ENCODE results near the gene IL1RN. TPM values are rescaled to one million over a fixed set of nuclear protein-coding genes. Genes with fewer than 3 reads are reported as not detected.

IL1RN gene
- total and polyA plus RNA-seq, 2 of the 8 experiments (the other 6 are each of a cell fraction or from before 2014, with no cell fraction given): not detected

GRCh38 chr2:113117541-113118262, 9.7 kb upstream of the IL1RN start:
- H2BK20ac ChIP-seq (ENCODE audit: low read length): no peak overlapping the region
- no peak overlapping the region for H3K4ac ChIP-seq (replicated peaks; ENCODE audit: insufficient read length, low read depth, low read length)
- no peaks in the 10 kb centered on the region for H3K27me3 ChIP-seq (replicated peaks in 1 of 4; ENCODE audit: control insufficient read depth in 3 of 4, extremely low read depth in 1 of 4, insufficient read depth in 3 of 4, low read length in 3 of 4)
- peaks cover 0 to 2% of the 10 kb centered on the region in 2 experiments for H4K20me1 ChIP-seq (replicated peaks in 1 of 2; ENCODE audit: control insufficient read depth in 1 of 2, insufficient read depth in 2 of 2, low read length in 2 of 2)
- H3K9ac ChIP-seq (replicated peaks in 1 of 4; ENCODE audit: extremely low read depth in 1 of 4, low read depth in 3 of 4, low read length in 3 of 4): no peak overlapping the region
- no peak overlapping the region for H2BK15ac ChIP-seq (ENCODE audit: low read length)
- H3K27ac ChIP-seq (ENCODE audit: low read depth, low read length): no peak overlapping the region
- ChIA-PET POLR2A (ENCODE audit: partially characterized antibody) (no interaction called here), CTCF (ENCODE audit: partially characterized antibody) (interaction anchor here (0.5 to 10.3 kb wide), 5 partner anchors 20 to 74 kb away, joined by 3 to 71 read pairs (median 4); no protein-coding TSS in a partner anchor)
- peaks cover 0 to 3% (median 0%) of the 10 kb centered on the region in 4 experiments; a peak in 1 of 7 replicates for H3K4me1 ChIP-seq (replicated peaks in 1 of 4; ENCODE audit: control insufficient read depth in 3 of 4, insufficient read depth in 4 of 4, low read length in 3 of 4)
- DNase-seq (ENCODE audit: low read depth in 1 of 2, low spot score in 2 of 2): peak in 1 of 2 experiments; percentile 30
- no peaks in the 10 kb centered on the region for H3K9me3 ChIP-seq (ENCODE audit: insufficient read depth in 2 of 2, low read depth in 1 of 2, low read length in 1 of 2)
- H3K4me2 ChIP-seq (ENCODE audit: insufficient read depth in 1 of 2, low read depth in 2 of 2, low read length in 2 of 2): no peak overlapping the region
- no peak overlapping the region for H4K8ac ChIP-seq (ENCODE audit: extremely low read depth, insufficient read depth, low read length)
- no peaks in the 10 kb centered on the region for H3K79me2 ChIP-seq (ENCODE audit: control insufficient read depth in 1 of 2, insufficient read depth in 2 of 2, low read length in 2 of 2)
- TF ChIP-seq CHD2 (IDR thresholded peaks at IDR 0.05; ENCODE audit: low read length) (no peak), EGR1 (IDR thresholded peaks at IDR 0.05; ENCODE audit: borderline replicate concordance, low read depth, low read length) (no peak), CREB1 (IDR thresholded peaks at IDR 0.05) (no peak), NRF1 (IDR thresholded peaks at IDR 0.05; ENCODE audit: low read depth, low read length) (no peak)
- H3K56ac ChIP-seq (replicated peaks; ENCODE audit: insufficient read length, low read depth, low read length): no peak overlapping the region
- H3K18ac ChIP-seq (ENCODE audit: extremely low read depth, low read length): no peak overlapping the region
- no peak overlapping the region for H3K14ac ChIP-seq (ENCODE audit: insufficient read length)
- no peak overlapping the region for H2BK12ac ChIP-seq (ENCODE audit: low read depth, low read length)
- no peak overlapping the region for H3K23ac ChIP-seq (ENCODE audit: insufficient read length)
- H3K36me3 ChIP-seq (ENCODE audit: control insufficient read depth in 2 of 4, insufficient read depth in 4 of 4, low read length in 3 of 4): no peaks in the 10 kb centered on the region
- H3K23me2 ChIP-seq (ENCODE audit: low read depth, low read length): no peaks in the 10 kb centered on the region
- H2BK5ac ChIP-seq (ENCODE audit: low read depth, low read length): no peak overlapping the region
- no peak overlapping the region for H2BK120ac ChIP-seq (replicated peaks; ENCODE audit: low read depth, low read length)
- WGBS, 2 experiments (ENCODE audit: extremely low coverage in 1 of 2, insufficient coverage in 1 of 2, insufficient read length in 1 of 2, insufficient replicate concordance in 2 of 2, low coverage in 1 of 2, low lambda C conversion rate in 2 of 2, missing lambda C conversion rate in 1 of 2): 91% methylated on average over 9 of the region's 9 CpGs; no CpG with 5 or more reads in 1 of the 2 experiments
- H2AFZ ChIP-seq (ENCODE audit: low read length): no peak overlapping the region
- no peak for FAIRE-seq
- H3K4me3 ChIP-seq (ENCODE audit: extremely low read depth in 1 of 4, insufficient read depth in 2 of 4, low read depth in 3 of 4, low read length in 4 of 4): no peak overlapping the region; a peak in 1 of 8 replicates
- H4K91ac ChIP-seq (replicated peaks; ENCODE audit: insufficient read length, low read length): no peak overlapping the region
- H3K79me1 ChIP-seq (ENCODE audit: low read depth, low read length): no peaks in the 10 kb centered on the region
- H2AK5ac ChIP-seq (ENCODE audit: low read depth, low read length): no peak overlapping the region
- H4K5ac ChIP-seq (ENCODE audit: insufficient read length, low read depth, low read length): no peak overlapping the region

Measured in H1 (cell line).